ENCODE data around the gene RAD54L.

DNA sequence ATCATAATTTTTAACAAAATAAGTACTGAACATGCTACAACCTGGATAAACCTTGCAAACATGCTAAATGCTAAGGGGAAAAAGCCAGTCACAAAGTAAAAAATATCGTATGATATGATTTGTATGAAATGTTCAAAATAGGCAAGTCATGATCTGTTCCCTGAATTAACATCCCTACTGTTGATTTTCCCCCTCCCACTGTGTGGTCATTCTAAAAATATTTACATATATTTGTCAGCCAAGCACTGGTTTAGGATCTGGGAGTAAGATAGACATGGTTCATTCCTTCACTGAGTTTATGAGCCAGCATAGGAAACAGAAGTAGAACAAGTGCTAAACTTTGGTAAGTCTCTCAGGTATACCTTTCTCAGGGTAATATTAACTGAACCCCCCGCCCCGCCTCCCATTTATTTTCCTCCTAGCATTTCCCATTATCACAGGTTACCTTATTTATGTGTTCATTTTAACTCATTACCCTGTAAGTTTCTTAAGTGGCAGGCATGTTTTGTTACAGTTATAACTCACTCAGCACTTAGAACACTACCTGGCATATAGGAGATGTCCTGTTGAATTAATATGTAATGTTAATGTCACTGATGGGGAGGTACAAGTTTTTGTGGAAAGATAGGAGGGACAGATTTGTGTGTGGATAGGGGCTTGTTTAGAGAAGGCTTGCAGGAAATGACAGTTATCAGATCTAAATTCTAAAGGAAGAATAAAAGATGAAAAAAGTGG lies 68.3 kb downstream of the RAD54L start:
- TF ChIP-seq, protein P1, sequence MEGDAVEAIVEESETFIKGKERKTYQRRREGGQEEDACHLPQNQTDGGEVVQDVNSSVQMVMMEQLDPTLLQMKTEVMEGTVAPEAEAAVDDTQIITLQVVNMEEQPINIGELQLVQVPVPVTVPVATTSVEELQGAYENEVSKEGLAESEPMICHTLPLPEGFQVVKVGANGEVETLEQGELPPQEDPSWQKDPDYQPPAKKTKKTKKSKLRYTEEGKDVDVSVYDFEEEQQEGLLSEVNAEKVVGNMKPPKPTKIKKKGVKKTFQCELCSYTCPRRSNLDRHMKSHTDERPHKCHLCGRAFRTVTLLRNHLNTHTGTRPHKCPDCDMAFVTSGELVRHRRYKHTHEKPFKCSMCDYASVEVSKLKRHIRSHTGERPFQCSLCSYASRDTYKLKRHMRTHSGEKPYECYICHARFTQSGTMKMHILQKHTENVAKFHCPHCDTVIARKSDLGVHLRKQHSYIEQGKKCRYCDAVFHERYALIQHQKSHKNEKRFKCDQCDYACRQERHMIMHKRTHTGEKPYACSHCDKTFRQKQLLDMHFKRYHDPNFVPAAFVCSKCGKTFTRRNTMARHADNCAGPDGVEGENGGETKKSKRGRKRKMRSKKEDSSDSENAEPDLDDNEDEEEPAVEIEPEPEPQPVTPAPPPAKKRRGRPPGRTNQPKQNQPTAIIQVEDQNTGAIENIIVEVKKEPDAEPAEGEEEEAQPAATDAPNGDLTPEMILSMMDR (IDR thresholded peaks at IDR 0.05; ENCODE audit: poor library complexity), result no peak
- TF ChIP-seq EZH2 (IDR thresholded peaks at IDR 0.05; ENCODE audit: borderline replicate concordance), result no peak
- no peak for TF ChIP-seq EZH2phosphoT487 (IDR thresholded peaks at IDR 0.05; ENCODE audit: low read depth, severe bottlenecking, unreplicated experiment)

Measured in hepatocyte (in vitro differentiated cells).